Heart left ventricle (tissue), 16 donors: ENCODE data around the gene CCR6. TPM values are rescaled to one million over a fixed set of nuclear protein-coding genes. Genes with fewer than 3 reads are reported as not detected.

Source experiments
- ATAC-seq, 4 donors: fragments of 200-7000 bp; cut with Tn5 transposase; one replicate each; pipeline ENCODE4 v1.9.1; 2020 to 2022; ENCODE audit warnings: moderate library complexity in 4 of 4, mild to moderate bottlenecking in 3 of 4, moderate number of reproducible peaks in 1 of 4
- DNase-seq, 5 donors: peaks; one replicate each; pipeline ENCODE4 v3.0.0-alpha.2; 2020
- H3K27ac ChIP-seq, 12 donors: fragments of 200-600 bp; sonication (generic) in 4 of 12; one replicate each; pipeline versions ENCODE4 v1.5.0 to v1.8.0; 2016 to 2022; ENCODE audit warnings: mild to moderate bottlenecking in 2 of 12
- H3K27me3 ChIP-seq, 9 donors: fragments of 200-600 bp; sonication (generic) in 2 of 9; one replicate each; pipeline versions ENCODE4 v1.5.1 to v1.8.0; 2016 to 2022; ENCODE audit warnings: mild to moderate bottlenecking in 3 of 9
- H3K36me3 ChIP-seq, 9 donors: fragments of 200-600 bp; sonication (generic) in 2 of 9; one replicate each; pipeline versions ENCODE4 v1.5.0 to v1.8.0; 2018 to 2022; ENCODE audit warnings: mild to moderate bottlenecking in 2 of 9
- H3K4me1 ChIP-seq, 12 donors: fragments of 200-600 bp; sonication (generic) in 4 of 12; one replicate each; pipeline versions ENCODE4 v1.5.0 to v1.8.0; 2016 to 2022; ENCODE audit warnings: mild to moderate bottlenecking in 3 of 12
- H3K4me3 ChIP-seq, 12 donors: fragments of 200-600 bp; sonication (generic) in 4 of 12; one replicate each; pipeline versions ENCODE4 v1.5.0 to v1.8.0; 2017 to 2022; ENCODE audit warnings: mild to moderate bottlenecking in 9 of 12, moderate library complexity in 4 of 12
- H3K9me3 ChIP-seq, 12 donors: fragments of 200-600 bp; sonication (generic) in 4 of 12; one replicate each; pipeline versions ENCODE4 v1.5.0 to v1.8.0; 2016 to 2022; ENCODE audit warnings: mild to moderate bottlenecking in 1 of 12
- POLR2A ChIP-seq, 2 donors: fragments of 450-650 bp; IDR thresholded peaks; one replicate each; pipeline ENCODE4 v1.6.1; 2017; ENCODE audit warnings: antibody characterized with exemption in 2 of 2, mild to moderate bottlenecking in 2 of 2, moderate library complexity in 2 of 2
- WGBS, 4 donors: extraction: QIAGEN DNeasy Blood & Tissue Kit in 2 of 4; methylation state at CpG; one replicate each; pipeline versions ENCODE4 v1.1.5 to v1.1.7; 2013 to 2018; 5-methylcytosine and 5-hydroxymethylcytosine counted together
- intact Hi-C, 10 donors: fragments of 100-400 bp; cut with DNase I; formaldehyde crosslinking; loops; one replicate each; pipeline versions ENCODE4 v1.11.1 to v1.14.2; 2022
- polyA plus RNA-seq, 2 donors: library from polyadenylated mRNA; stranded (reverse); fragments of 200-250 nt; gene quantifications; one replicate each; pipeline ENCODE4 v1.2.3, GENCODE V29; 2013
- total RNA-seq, 9 donors: library from RNA; depleted of rRNA in 2 of 9; stranded (reverse); fragments of >200 nt in 2 of 9; fragmentation: NEBNext Ultra II Directional in 3 of 9; extraction: Animal tissue kit (Norgen Biotek cat#: 25700) in 3 of 9; gene quantifications; one replicate each; pipeline versions ENCODE4 v1.1.0 to v1.2.4, GENCODE V29; 2016 to 2023
- TF ChIP-seq, protein P1 (sequence below), 12 donors: fragments of 200-600 bp; sonication (generic) in 4 of 12; IDR thresholded peaks; one replicate each; pipeline versions ENCODE4 v1.5.0 to v1.8.0; 2018 to 2022; ENCODE audit warnings: antibody characterized with exemption in 12 of 12, mild to moderate bottlenecking in 5 of 12
- donor health status: ischemic (EF 13 %, LVEDD 7.1; RV severe dilation, severe dysfunction).
- donor health status: healthy with polysubstance abuse.
- donor health status: DM: no; HTN: yes; CAD: no.
- donor health status: DM: no; HTN: no; CAD: no.
- donor health status: ischemic (EF 25% LVEDD 6.9; RV normal size, moderate dysfunction).
- donor health status: ischemic (EF 25% LVEDD 5.7; RV mildly dilated, moderate dysfunction).
- donor health status: healthy.
- donor health status: DM: yes; HTN: yes; CAD: no.
- donor health status: ischemic (EF 35%, LVEDD 5.7; RV mildly dilated, moderate dysfunction).
- donor health status: nonischemic (EF 11% LVEDD 7.7; RV severe dilation, severe dysfunction).
- donor health status: DM: yes; HTN: yes; CAD: no.
- donor health status: PGD.
- donor health status: ischemic (EF 29% LVEDD 5.4; RV normal size, mild dysfunction).
- donor health status: nonischemic (EF 23%, LVEDD 6.1; RV moderate dilation, normal function).

The CCR6 gene
- total and polyA plus RNA-seq, 11 donors: 0.23 TPM; not detected in 10

GRCh38 chr6:167090171-167090570 is 32.7 kb upstream of the CCR6 start:
- no peaks in the 10 kb centered on the region for H3K36me3 ChIP-seq
- intact Hi-C loops: no loop called here
- H3K27ac ChIP-seq: peak overlapping the region in 1 of 12 donors; percentile 44
- 54 to 70% (median 64%) methylated on average over 4 of the region's 4 CpGs for WGBS, 4 donors
- ATAC-seq (peak in 1 of 4 donors; percentile 28), DNase-seq (no peak)
- no peak overlapping the region for H3K4me3 ChIP-seq
- no peaks in the 10 kb centered on the region for H3K27me3 ChIP-seq
- H3K4me1 ChIP-seq: peaks cover 0 to 61% (median 2%) of the 10 kb centered on the region in 12 donors
- peaks cover 0 to 23% (median 9%) of the 10 kb centered on the region in 12 donors for H3K9me3 ChIP-seq
- TF ChIP-seq, protein P1, sequence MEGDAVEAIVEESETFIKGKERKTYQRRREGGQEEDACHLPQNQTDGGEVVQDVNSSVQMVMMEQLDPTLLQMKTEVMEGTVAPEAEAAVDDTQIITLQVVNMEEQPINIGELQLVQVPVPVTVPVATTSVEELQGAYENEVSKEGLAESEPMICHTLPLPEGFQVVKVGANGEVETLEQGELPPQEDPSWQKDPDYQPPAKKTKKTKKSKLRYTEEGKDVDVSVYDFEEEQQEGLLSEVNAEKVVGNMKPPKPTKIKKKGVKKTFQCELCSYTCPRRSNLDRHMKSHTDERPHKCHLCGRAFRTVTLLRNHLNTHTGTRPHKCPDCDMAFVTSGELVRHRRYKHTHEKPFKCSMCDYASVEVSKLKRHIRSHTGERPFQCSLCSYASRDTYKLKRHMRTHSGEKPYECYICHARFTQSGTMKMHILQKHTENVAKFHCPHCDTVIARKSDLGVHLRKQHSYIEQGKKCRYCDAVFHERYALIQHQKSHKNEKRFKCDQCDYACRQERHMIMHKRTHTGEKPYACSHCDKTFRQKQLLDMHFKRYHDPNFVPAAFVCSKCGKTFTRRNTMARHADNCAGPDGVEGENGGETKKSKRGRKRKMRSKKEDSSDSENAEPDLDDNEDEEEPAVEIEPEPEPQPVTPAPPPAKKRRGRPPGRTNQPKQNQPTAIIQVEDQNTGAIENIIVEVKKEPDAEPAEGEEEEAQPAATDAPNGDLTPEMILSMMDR (IDR thresholded peaks at IDR 0.05): no peak
- no peak for TF ChIP-seq POLR2A (IDR thresholded peaks at IDR 0.05)

DNA sequence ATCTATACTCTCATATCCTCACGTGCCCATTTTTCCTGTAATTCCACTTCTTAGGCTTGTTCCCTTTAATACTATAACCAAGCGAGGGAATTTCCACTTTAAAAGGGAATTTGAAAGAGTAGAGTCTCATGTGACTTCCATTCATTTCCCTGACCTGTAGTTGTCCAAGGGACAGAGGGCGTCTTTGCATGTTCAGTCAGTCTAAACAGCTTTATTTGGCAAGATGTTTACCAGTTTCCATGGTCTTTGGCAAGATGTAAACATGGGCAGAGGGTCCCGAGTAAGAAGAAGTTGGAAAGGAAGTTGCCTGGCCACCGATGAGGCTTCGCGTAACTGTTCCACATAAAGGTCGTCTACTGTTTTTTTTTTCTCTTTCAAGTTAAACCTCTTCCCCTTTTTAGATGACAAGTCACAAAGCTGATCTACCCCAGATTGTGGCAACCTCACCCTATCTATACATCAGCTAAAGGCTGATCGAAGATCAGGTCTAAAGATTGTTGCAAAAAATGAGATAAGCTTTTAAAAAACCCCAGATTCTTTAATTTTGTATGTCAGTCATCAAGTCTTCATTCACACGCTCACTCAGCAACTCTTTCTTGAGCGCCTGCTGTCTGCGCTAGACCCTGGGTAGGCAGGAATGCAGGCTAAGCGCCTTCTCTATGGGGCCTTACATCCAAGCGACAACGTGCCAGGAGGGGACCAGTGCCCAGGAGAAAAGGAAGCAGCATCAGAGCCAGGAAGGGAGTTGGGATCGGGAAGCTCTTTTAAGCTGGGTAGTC is 31.7 kb upstream of the CCR6 start:
- ATAC-seq (peak in 2 of 4 donors; percentile 31 to 33), DNase-seq (no peak)
- 80 to 86% (median 83%) methylated on average over 16 of the region's 16 CpGs for WGBS, 4 donors
- Histone ChIP-seq H3K4me1 (peaks cover 0 to 66% (median 2%) of the 10 kb centered on the region in 12 donors), H3K36me3 (no peaks in the 10 kb centered on the region), H3K27me3 (peaks cover 0 to 4% (median 0%) of the 10 kb centered on the region in 9 donors), H3K27ac (peak overlapping the region in 1 of 12 donors; percentile 48), H3K4me3 (no peak overlapping the region), H3K9me3 (peaks cover 0 to 22% (median 9%) of the 10 kb centered on the region in 12 donors)
- intact Hi-C loops: no loop called here
- no peak for TF ChIP-seq POLR2A (IDR thresholded peaks at IDR 0.05)
- TF ChIP-seq, protein P1 (IDR thresholded peaks at IDR 0.05): no peak

DNA sequence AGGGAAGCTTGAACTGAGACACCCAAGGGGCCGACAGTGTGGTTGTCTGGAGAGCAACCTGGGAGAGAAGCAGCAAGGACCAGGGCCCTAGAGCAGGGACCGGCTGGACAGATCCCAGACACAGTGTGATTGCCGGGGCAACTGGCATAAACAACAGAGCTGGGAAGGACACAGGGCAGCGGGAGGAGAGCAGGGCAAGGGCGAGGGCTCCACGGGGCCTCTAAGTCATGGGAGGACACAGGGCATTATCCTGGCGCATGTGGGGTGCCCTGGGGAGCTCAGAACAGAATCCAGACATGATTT is 31.1 kb upstream of the CCR6 start:
- H3K9me3 ChIP-seq: peaks cover 0 to 18% (median 4%) of the 10 kb centered on the region in 12 donors
- intact Hi-C loops: no loop called here
- WGBS, 4 donors: 39 to 70% (median 45%) methylated on average over 7 of the region's 7 CpGs
- H3K27ac ChIP-seq: peak overlapping the region in 1 of 12 donors; percentile 48
- H3K27me3 ChIP-seq: peaks cover 0 to 4% (median 0%) of the 10 kb centered on the region in 9 donors
- H3K4me3 ChIP-seq: no peak overlapping the region
- TF ChIP-seq POLR2A (IDR thresholded peaks at IDR 0.05): no peak
- TF ChIP-seq, protein P1 (IDR thresholded peaks at IDR 0.05): no peak
- ATAC-seq: peak; percentile 27 to 69 (median 52)
- H3K36me3 ChIP-seq: no peaks in the 10 kb centered on the region
- peaks cover 0 to 66% (median 2%) of the 10 kb centered on the region in 12 donors for H3K4me1 ChIP-seq
- DNase-seq: peak in 1 of 5 donors; percentile 33

GRCh38 chr6:167092672-167093339 is 30.1 kb upstream of the CCR6 start:
- H3K9me3 ChIP-seq: peaks cover 0 to 9% (median 0%) of the 10 kb centered on the region in 12 donors
- no peak overlapping the region for H3K4me3 ChIP-seq
- H3K36me3 ChIP-seq: no peaks in the 10 kb centered on the region
- ATAC-seq: no peak
- no peak overlapping the region for H3K27ac ChIP-seq
- H3K4me1 ChIP-seq: peaks cover 0 to 66% (median 2%) of the 10 kb centered on the region in 12 donors
- DNase-seq: no peak
- H3K27me3 ChIP-seq: peaks cover 0 to 4% (median 0%) of the 10 kb centered on the region in 9 donors
- intact Hi-C loops: no loop called here
- WGBS, 4 donors: 84 to 90% (median 87%) methylated on average over 16 of the region's 16 CpGs
- TF ChIP-seq POLR2A (IDR thresholded peaks at IDR 0.05): no peak
- TF ChIP-seq, protein P1 (IDR thresholded peaks at IDR 0.05): no peak
